ENCODE results near the gene DEFB113.

DEFB113 gene

GRCh38 chr6:49933526-49933925 is 35.9 kb downstream of the DEFB113 start:
- CTCF ChIA-PET = no interaction called here
- TF ChIP-seq CTCF (IDR thresholded peaks at IDR 0.05; ENCODE audit: control extremely low read depth, extremely low read depth, low read depth, missing control alignments) = no peak
- DNase-seq (ENCODE audit: extremely low spot score) = no peak
- POLR2A ChIA-PET = no interaction called here

GRCh38 chr6:49929340-49929739 is 40.1 kb downstream of the DEFB113 start:
- ChIA-PET CTCF (no interaction called here), POLR2A (no interaction called here)
- no peak for TF ChIP-seq CTCF (IDR thresholded peaks at IDR 0.05; ENCODE audit: control extremely low read depth, extremely low read depth, low read depth, missing control alignments)
- DNase-seq (ENCODE audit: extremely low spot score) = no peak

DNA sequence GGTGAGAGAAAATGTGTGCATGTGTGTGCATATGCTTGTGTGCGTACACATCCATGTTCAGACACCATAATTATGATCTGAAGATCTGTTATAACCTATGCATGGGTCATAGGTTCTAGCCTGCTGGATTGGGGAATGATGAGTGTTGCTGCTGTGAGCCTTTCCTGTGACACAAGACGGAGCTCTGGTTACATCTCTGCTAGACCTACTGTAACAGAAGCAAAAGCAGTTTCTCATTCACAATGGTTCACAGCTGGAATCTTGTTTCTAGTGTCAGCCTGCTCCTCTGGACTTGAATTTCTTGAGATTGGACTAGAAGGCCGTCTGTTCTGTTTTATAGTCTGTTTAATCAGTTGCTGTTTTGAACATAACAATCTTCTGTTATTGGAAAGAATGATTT is 45.6 kb downstream of the DEFB113 start:
- ChIA-PET POLR2A (no interaction called here), CTCF (interaction anchor here (0.6 to 4.5 kb wide), 2 partner anchors 10 to 393 kb away, joined by 3 to 15 read pairs; no protein-coding TSS in a partner anchor)
- TF ChIP-seq CTCF (IDR thresholded peaks at IDR 0.05; ENCODE audit: control extremely low read depth, extremely low read depth, low read depth, missing control alignments) = no peak
- DNase-seq (ENCODE audit: extremely low spot score) = no peak

DNA sequence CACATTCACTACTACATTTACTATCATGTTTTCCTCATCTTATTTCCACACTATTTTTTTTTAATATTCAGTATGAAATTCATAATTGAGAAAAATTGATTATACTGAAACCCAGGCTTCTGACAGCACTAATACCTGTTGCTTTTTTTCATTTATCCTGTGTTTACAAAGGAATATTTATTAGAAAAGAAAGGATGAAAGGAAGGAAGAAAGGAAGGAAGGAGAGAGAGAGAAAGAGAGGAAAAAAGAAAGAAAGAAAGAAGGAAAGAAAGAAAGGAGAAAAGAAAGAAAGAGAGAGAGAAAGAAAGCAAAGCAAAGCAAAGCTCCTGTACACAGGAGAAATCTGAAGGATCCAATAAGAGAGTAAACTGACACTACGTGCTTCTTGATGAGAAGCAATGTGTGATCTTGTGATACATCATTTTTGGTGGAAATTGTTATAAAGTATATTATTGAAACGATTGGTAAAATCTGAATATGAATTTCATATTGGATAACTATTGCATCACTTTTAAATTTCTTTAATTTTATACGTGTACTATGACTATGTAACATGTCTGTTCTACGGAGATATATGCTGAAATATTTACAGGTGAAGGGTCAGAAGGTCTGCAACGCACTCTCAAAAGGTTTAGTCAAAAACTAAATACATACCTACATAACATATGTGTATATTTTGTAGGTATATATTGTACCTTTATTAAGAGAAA is 49.3 kb downstream of the DEFB113 start:
- ChIA-PET CTCF (no interaction called here), POLR2A (no interaction called here)
- no peak for TF ChIP-seq CTCF (IDR thresholded peaks at IDR 0.05; ENCODE audit: control extremely low read depth, extremely low read depth, low read depth, missing control alignments)
- DNase-seq (ENCODE audit: extremely low spot score) = no peak

GRCh38 chr6:49919261-49919660 is 50.2 kb downstream of the DEFB113 start:
- ChIA-PET POLR2A (no interaction called here), CTCF (interaction anchor here (1.3 kb wide), 1 partner anchor 15 kb away, joined by 4 read pairs; no protein-coding TSS in a partner anchor)
- no peak for TF ChIP-seq CTCF (IDR thresholded peaks at IDR 0.05; ENCODE audit: control extremely low read depth, extremely low read depth, low read depth, missing control alignments)
- no peak for DNase-seq (ENCODE audit: extremely low spot score)

DNA sequence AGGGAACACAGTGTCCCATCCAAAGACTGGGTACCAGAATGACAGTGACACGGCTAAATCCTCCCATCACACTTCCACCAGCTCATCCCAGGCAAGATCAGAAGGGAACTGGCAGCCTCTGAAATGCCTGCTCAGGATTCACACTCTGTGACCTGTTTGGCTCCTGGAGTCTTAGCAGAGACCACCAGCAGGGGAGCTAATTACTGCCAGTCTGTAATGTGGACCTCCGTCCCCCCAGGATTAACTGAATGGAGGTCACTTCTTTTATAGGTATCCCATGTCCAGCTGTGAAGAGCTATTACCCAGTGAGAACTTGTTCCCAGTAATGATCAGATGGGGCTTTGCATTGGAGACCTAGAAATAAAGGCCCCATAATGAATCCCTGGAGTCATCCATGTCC is 50.6 kb downstream of the DEFB113 start:
- CTCF ChIA-PET = interaction anchor here (1.3 kb wide), 1 partner anchor 14 kb away, joined by 4 read pairs; no protein-coding TSS in a partner anchor

More for the DNA sequence above, 50.6 kb downstream of the DEFB113 start:
- DNase-seq (ENCODE audit: extremely low spot score) = no peak
- POLR2A ChIA-PET = no interaction called here
- TF ChIP-seq CTCF (IDR thresholded peaks at IDR 0.05; ENCODE audit: control extremely low read depth, extremely low read depth, low read depth, missing control alignments) = no peak

All from GM10248 (cell line).